8988T (cell line): ENCODE data around the gene PIP4K2A.
A peak's percentile ranks its signal among the peaks of the same experiment; 100 is the strongest.
"Not testable (repeated sequence)": the region's sequence is repeated elsewhere in the genome, so short reads cannot be mapped to it uniquely, and the experiment has no call there.

ENCODE experiments used
- DNase-seq: peaks from one replicate; pipeline ENCODE4 v3.0.0; 2011

Gene PIP4K2A

DNA sequence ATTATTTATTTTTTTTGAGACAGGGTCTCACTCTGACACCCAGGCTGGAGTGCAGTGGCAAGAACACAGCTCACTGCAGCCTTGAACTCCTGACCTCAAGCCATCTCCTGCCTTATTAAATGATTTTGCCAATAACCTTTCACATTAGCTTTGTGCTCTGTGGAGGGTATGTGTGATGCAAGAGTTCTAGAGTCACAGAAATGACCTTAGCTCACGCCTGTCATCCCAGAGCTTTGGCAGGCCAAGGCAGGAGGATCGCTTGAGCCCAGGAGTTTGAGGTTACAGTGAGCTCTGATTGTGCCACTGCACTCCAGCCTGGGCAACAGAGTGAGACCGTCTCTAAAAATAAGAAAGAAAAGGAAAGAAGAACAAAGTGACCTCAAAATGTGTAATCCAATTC is 4.3 kb upstream of the PIP4K2A start:
- not testable (repeated sequence) for DNase-seq

DNA sequence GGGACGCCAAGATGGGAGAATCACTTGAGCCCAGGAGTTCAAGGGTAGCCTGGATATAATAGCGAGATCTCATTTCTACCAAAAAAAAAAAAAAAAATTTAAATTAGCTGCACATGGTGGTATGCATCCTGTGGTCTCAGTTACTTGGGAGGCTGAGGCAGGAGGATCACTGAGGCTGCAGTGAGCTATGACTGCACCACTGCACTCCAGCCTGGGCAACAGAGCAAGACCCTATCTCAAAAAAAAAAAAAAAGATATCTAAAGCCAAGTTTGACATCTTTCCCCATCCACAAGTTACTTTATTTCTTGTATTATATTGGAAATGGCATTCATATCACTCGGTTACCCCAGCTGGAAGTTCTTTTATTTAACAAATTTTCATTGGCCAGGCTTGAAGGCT is 3.4 kb upstream of the PIP4K2A start:
- no peak for DNase-seq

GRCh38 chr10:22716943-22717342 is 2.6 kb upstream of the PIP4K2A start:
- no peak for DNase-seq

DNA sequence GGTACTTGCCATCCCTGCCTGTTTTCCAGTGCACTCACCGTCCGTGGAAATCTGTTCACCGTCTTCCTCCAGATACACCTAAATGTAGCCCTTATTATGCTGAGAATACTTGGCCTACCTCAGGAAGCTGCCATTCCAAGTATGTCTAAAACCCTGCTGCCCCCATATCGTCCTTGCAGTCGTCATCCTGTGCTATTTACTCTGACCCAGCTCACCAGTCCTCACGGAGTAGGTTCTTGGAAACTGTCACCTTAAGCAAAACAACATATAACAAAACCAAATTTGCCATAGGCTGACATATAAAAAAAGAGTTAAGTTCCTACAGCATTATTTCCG is 880 bp upstream of the PIP4K2A start:
- no peak for DNase-seq

- peak; percentile 28 for DNase-seq
These were observed 412 bp downstream of the PIP4K2A start for GRCh38 chr10:22713853-22714478.

DNA sequence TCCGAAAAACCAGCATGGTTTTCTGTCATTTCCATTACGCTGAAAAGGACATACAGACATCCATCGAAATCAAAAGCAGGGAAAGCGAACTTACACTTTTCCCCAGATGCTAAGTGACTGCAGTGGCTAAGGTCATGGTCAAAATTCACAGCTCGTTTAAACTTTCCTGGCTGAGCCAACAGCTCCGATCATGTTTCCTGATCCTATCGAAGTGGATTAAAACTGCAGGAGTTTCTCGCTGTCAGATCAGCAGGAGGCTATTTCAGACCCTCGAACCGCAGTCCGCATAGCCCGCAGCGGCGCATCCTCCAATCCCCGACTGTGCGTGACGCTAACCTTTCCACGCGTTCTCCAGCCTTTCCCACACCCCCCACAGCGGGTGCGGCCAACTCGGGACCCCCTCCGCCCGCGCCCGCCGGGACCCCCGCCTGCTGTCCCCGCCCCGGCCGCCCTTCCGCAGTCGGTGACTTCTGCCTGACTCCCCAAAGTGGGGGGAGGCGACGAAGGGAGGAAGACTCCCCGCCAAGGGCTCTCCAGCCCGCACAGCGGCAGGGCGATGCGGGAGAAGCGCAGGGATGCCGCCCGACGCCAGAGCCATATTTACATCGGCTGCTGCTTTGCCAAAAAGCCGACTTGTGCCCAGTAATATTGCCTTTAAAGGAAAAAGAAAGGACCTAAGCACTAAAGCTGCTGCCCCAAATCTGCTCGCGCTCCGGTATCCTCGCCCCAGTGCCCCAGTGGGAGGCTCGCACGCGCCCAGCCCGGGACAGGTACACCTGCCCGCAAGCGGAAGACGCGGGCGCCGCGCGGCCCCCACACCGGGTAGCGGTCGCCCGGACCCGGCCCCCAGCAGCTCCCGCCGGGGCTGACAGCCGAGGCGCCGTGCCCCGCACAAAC is 1.2 kb downstream of the PIP4K2A start:
- peak; percentile 24 for DNase-seq

- DNase-seq, result no peak
These were observed 2.0 kb downstream of the PIP4K2A start for GRCh38 chr10:22712211-22712955.

- no peak for DNase-seq
These were observed 3.0 kb downstream of the PIP4K2A start for GRCh38 chr10:22711373-22711772.

GRCh38 chr10:22710139-22710745 is 4.1 kb downstream of the PIP4K2A start:
- no peak for DNase-seq

DNA sequence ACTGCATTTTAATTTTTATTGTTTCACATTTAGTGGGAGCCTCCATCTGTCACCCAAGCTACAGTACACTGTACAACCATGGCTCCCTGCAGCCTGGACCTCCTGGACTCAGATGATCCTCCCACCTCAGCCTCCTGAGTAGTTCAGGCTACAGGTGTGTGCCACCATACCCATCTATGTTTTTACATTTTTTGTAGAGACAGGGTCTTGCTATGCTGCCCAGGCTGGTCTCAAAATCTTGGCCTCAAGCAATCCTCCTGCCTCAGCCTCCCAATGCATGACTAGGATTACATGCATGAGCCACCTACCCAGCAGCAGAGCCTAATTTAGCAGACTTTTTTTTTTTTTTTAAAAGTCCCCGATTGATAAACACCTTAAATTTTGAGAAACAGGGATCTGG is 5.6 kb downstream of the PIP4K2A start:
- DNase-seq, result no peak

GRCh38 chr10:22705527-22705926 is 8.9 kb downstream of the PIP4K2A start:
- DNase-seq, result no peak

GRCh38 chr10:22704942-22705341 is 9.4 kb downstream of the PIP4K2A start:
- DNase-seq, result no peak

- no peak for DNase-seq
These were observed 9.9 kb downstream of the PIP4K2A start for GRCh38 chr10:22704471-22704911.

DNA sequence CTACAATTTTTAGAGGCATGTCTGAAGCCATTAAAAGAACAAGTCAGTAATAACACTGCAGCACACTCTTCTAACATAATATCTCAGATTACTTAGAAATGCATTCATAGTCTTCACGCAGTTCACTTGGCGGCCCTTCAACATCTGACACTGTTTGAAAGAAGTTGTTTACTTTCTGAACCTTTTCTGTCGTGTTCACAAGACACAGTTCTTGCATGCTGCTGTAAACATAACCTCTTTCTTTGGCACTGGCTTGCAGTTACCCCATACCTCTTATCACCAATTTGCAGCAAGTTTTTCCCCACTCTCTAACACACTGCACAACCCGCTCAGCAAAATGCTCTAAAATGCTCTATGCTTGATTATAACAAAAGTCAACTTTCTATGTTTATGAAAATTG is 12.0 kb downstream of the PIP4K2A start:
- DNase-seq, result no peak

DNA sequence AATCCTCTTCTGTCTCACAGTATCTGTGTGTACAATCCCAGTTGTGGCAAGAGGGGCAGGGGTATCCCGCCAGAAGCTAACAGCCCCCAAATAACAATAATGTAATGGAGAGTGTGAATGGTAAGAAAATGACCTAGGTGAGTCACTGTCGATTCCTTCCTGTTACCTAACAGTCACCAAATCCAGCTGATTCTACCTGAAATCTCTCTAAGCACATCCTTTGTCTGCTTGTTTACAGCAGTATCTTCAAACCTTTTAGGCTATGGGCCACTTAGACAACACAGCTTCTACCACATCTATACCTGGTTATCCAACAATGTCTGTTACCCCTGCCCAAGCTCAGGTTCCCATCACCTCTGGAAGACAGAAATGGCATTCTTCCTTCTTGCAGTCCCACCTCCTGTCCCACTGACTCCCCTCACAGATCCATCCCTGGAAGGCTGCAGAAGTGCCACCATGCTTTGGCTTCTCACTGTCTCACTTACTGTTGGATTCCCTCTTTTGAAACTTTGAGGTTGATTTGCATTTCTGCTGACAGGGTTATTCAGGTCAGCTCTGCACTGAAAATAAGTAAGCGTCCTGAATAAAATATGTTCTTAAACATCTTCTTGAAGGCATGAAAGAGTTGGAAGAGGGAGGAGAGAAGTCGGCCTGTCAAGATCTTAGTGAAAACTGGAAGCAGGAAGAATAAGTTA is 13.1 kb downstream of the PIP4K2A start:
- no peak for DNase-seq

GRCh38 chr10:22700489-22700888 is 13.9 kb downstream of the PIP4K2A start:
- no peak for DNase-seq

- no peak for DNase-seq
These were observed 14.4 kb downstream of the PIP4K2A start for GRCh38 chr10:22699976-22700375.

- DNase-seq, result no peak
These were observed 15.4 kb downstream of the PIP4K2A start for GRCh38 chr10:22698941-22699440.

- DNase-seq, result no peak
These were observed 16.6 kb downstream of the PIP4K2A start for GRCh38 chr10:22697800-22698199.

DNA sequence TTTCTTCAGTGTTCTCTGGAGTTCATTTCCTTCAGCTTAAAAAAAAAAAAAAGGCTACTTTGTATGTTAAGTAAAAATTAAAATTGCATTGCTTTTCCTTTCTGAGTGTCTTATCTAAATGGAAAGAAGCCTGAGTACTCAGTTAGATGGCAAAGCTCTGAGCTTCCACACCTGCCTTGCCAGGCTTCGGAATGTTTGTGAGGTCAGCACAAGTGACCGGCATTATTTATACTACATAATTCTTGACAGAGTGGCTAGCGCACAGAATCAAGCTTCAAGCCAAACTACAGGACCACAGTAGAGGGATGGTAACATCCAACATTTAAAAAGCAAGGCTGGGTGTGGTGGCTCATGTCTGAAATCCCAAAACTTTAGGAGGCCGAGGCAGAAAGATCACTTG is 17.3 kb downstream of the PIP4K2A start:
- DNase-seq, result no peak

GRCh38 chr10:22693860-22694259 is 20.5 kb downstream of the PIP4K2A start:
- DNase-seq, result no peak

DNA sequence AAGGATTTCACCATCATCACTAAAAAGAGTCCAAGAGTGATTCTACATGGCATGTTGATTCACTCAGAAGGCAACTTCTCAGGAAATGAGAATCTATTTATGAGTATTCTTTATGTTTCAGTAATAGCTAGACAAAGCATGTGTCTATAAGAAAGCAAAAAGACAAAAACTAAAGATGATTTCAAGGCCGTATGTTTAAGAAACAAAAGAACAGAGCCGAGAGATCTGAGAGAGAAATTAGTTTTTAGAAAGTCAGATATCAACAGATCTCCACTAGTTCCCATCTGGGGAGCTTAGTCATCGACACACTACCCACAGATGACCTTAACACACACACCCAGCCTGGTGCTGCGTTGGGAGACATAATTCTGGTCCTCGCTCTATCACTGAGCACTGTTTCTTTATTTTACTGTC is 21.0 kb downstream of the PIP4K2A start:
- DNase-seq, result no peak
